Right cardiac atrium (tissue), 5 donors: ENCODE data around the gene ACTN1. TPM values are rescaled to one million over a fixed set of nuclear protein-coding genes. Genes with fewer than 3 reads are reported as not detected.

Source experiments
- ATAC-seq, 2 donors: fragments of 200-7000 bp; cut with Tn5 transposase; one replicate each; pipeline versions ENCODE4 v1.8.0 to v1.9.1; 2020; ENCODE audit warnings: moderate library complexity in 2 of 2, mild to moderate bottlenecking in 1 of 2
- DNase-seq, 3 donors: peaks; one replicate each; pipeline ENCODE4 v3.0.0-alpha.2; 2020
- H3K27ac ChIP-seq: one replicate; pipeline ENCODE4 v1.5.1; 2013; ENCODE audit warnings: mild to moderate bottlenecking, low read length, control low read depth, moderate library complexity
- H3K27me3 ChIP-seq: one replicate; pipeline ENCODE4 v1.6.1; 2013; ENCODE audit not compliant: control insufficient read depth, insufficient read depth
- H3K4me1 ChIP-seq: one replicate; pipeline ENCODE4 v1.6.1; 2013; ENCODE audit warnings: low read length; ENCODE audit not compliant: control insufficient read depth, insufficient read depth
- H3K4me3 ChIP-seq: one replicate; pipeline ENCODE4 v1.5.1; 2013; ENCODE audit warnings: low read length, control low read depth
- H3K9me3 ChIP-seq: one replicate; pipeline ENCODE4 v1.6.1; 2013; ENCODE audit warnings: low read length; ENCODE audit not compliant: control insufficient read depth
- WGBS: extraction: QIAGEN DNeasy Blood & Tissue Kit; methylation state at CpG from one replicate; pipeline ENCODE4 v1.1.7; 2013; 5-methylcytosine and 5-hydroxymethylcytosine counted together
- intact Hi-C, 4 donors: fragments of 100-400 bp; cut with DNase I; formaldehyde crosslinking; loops; one replicate each; pipeline versions ENCODE4 v1.11.0 to v1.14.0; 2022 to 2023
- polyA plus RNA-seq: library from polyadenylated mRNA; stranded (reverse); fragments of 200-250 nt; gene quantifications from one replicate; pipeline ENCODE4 v1.2.3, GENCODE V29; 2013
- total RNA-seq, 4 donors: library from RNA; stranded (reverse); fragmentation: NEBNext Ultra II Directional; extraction: Animal tissue kit (Norgen Biotek cat#: 25700); gene quantifications; one replicate each; pipeline ENCODE4 v1.2.1, GENCODE V29; 2021
- donor health status: healthy with polysubstance abuse.
- donor health status: DM: no; HTN: yes; CAD: no.
- donor health status: DM: no; HTN: no; CAD: no.
- donor health status: DM: no; HTN: yes; CAD: no; lungs with severe emphysema.
- donor health status: DM: yes; HTN: yes; CAD: no.

Gene ACTN1
- total and polyA plus RNA-seq, 5 donors = 80.5 to 305 (median 155) TPM

DNA sequence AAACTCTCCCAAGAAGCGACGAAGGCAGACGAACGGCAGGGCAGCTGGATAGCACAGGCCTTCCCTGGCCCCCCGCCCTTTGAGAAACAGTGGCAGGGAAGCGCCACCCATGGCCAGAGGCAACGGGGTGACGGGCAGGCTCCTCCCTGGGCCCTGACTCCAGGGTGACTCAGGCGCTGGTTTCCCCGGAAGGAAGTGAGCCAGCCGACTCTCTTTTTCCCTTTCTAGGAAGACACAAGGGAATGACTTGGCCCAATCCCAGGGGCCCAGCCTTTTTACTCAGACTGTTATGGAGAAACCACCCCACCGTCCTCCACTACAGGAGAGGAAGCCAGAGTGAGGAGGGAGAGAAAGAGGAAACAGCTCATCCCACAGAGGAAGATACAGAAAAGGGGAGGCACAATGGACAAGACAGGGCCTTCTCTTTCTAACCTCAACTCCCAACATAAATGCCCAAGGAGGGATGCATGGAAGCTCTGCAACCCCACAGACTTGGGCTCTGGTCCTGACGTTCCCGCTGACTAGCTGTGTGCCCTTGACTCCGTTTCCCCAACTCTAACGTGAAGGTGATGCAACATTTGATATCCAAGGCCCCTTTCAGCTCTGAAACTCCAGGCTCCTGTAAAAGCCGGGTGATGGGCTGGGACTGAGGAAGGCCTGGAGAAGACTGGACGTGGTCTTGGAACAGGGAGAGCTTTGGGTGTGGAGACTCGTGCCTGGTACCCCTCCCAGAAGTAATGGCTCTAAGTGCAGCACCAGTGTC lies 27.9 kb downstream of the ACTN1 start:
- Histone ChIP-seq H3K9me3 (no peaks in the 10 kb centered on the region), H3K4me3 (no peak overlapping the region), H3K27ac (peak overlapping the region; percentile 94), H3K4me1 (peaks cover 57% of the 10 kb centered on the region), H3K27me3 (no peaks in the 10 kb centered on the region)
- peak; percentile 91 to 95 (median 94) for DNase-seq
- intact Hi-C loops = no loop called here
- ATAC-seq = peak; percentile 38 to 72
- WGBS = 38% methylated on average over 19 of the region's 19 CpGs

DNA sequence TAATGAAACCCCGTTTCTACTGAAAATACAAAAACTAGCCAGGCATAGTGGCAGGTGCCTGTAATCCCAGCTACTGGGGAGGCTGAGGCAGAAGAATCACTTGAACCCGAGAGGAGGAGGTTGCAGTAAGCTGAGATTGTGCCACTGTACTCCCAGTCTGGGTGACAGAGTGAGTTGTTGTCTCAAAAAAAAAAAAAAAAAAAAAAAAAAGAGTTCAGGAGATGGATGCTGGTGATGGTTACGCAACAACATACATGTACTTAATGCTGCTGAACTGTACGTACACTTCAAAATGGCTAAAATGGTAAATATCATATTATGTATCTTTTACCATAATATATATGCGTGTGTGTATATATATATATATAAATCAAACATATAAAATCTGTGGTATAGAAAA lies 29.0 kb downstream of the ACTN1 start:
- H3K27me3 ChIP-seq = no peaks in the 10 kb centered on the region
- DNase-seq (no peak), ATAC-seq (no peak)
- H3K4me1 ChIP-seq = peaks cover 57% of the 10 kb centered on the region
- intact Hi-C loops = no loop called here
- H3K4me3 ChIP-seq = no peak overlapping the region
- no peak overlapping the region for H3K27ac ChIP-seq
- 82% methylated on average over 5 of the region's 5 CpGs for WGBS
- no peaks in the 10 kb centered on the region for H3K9me3 ChIP-seq

- H3K9me3 ChIP-seq = no peaks in the 10 kb centered on the region
- intact Hi-C loops = no loop called here
- peak overlapping the region; percentile 91 for H3K27ac ChIP-seq
- ATAC-seq (no peak), DNase-seq (no peak)
- H3K4me1 ChIP-seq = peaks cover 55% of the 10 kb centered on the region
- no peaks in the 10 kb centered on the region for H3K27me3 ChIP-seq
- 37% methylated on average over 2 of the region's 2 CpGs for WGBS
- H3K4me3 ChIP-seq = no peak overlapping the region
Observed at GRCh38 chr14:68949601-68949965, 29.5 kb downstream of the ACTN1 start.

DNA sequence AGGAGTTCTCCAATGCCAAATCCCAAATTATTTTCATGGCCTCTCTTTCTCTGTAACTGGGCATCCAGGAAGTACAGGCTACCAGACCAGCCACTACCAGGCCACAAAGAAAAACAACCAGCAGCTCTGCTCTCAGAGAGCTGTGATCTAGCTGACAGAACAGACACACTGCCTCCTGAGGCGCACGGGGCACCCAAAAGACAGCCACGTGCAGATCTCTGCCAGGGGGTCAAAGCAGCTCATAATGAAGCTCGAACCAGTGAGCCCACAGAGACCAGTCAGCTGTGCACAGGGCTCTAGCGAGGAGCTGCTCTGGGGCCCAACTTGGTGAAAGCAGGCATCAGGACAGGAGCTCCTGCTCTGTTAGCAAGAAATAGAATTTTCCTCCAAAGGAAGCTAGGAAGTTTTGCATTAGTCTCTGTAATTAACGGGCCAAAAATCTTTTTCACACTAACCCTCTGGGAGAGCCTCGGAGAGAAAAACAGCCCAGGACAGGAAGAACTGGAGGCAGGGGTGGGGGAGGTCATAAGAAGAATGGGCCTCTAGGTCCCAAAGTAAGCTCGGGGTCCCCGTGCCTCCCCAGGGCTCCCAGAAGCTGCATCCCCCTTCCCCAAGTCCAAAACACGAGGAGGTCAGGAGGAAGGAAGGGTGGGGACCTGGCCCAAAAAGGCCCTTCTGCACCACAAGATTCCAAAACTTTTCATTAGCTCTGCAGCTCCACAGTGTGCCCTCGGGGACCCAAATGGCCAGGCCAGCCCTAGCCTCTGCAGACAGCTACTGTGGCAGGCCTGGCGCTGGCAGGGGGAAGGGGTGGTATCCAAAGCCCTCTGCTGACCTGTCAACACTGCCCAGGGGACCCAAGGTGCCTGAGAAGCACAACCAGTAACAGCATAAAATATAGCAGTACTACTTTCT lies 30.2 kb downstream of the ACTN1 start:
- Histone ChIP-seq H3K9me3 (no peaks in the 10 kb centered on the region), H3K27ac (peak overlapping the region; percentile 91), H3K27me3 (no peaks in the 10 kb centered on the region), H3K4me3 (no peak overlapping the region), H3K4me1 (peaks cover 57% of the 10 kb centered on the region)
- ATAC-seq (peak; percentile 0 to 9), DNase-seq (peak in 1 of 3 donors; percentile 68)
- WGBS = 25% methylated on average over 12 of the region's 12 CpGs
- intact Hi-C loops = no loop called here

DNA sequence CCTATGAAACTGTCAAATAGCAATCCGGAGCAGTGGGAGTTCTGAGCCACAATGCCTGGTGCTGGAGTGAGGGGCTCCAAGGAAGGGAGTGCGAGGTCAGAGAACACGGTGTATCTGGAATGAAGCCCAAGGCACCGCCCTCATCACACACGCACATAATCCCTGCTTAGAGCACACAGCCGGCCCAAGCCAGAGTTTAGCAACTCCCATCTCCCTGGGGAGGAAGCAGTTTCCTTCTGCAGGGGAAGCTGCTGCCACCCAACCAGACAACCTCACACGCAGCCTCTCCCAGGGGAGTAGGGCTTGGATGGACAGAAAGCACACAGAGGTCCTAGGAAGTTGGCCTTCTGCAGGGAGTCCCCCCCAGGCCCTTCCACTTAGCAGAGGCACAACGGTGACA lies 31.3 kb downstream of the ACTN1 start:
- peak; percentile 64 to 76 for ATAC-seq
- Histone ChIP-seq H3K27ac (peak overlapping the region; percentile 79), H3K4me1 (peaks cover 58% of the 10 kb centered on the region), H3K4me3 (no peak overlapping the region), H3K9me3 (no peaks in the 10 kb centered on the region), H3K27me3 (no peaks in the 10 kb centered on the region)
- 4% methylated on average over 8 of the region's 8 CpGs for WGBS
- DNase-seq = peak; percentile 88 to 92 (median 89)
- intact Hi-C loops = no loop called here

GRCh38 chr14:68946489-68946822 lies 32.6 kb downstream of the ACTN1 start:
- H3K27me3 ChIP-seq = no peaks in the 10 kb centered on the region
- no peaks in the 10 kb centered on the region for H3K9me3 ChIP-seq
- no peak overlapping the region for H3K4me3 ChIP-seq
- H3K4me1 ChIP-seq = peaks cover 54% of the 10 kb centered on the region
- ATAC-seq = no peak
- intact Hi-C loops = no loop called here
- 98% methylated on average over 4 of the region's 4 CpGs for WGBS
- peak in 1 of 3 donors; percentile 47 for DNase-seq
- H3K27ac ChIP-seq = peak overlapping the region; percentile 16

DNA sequence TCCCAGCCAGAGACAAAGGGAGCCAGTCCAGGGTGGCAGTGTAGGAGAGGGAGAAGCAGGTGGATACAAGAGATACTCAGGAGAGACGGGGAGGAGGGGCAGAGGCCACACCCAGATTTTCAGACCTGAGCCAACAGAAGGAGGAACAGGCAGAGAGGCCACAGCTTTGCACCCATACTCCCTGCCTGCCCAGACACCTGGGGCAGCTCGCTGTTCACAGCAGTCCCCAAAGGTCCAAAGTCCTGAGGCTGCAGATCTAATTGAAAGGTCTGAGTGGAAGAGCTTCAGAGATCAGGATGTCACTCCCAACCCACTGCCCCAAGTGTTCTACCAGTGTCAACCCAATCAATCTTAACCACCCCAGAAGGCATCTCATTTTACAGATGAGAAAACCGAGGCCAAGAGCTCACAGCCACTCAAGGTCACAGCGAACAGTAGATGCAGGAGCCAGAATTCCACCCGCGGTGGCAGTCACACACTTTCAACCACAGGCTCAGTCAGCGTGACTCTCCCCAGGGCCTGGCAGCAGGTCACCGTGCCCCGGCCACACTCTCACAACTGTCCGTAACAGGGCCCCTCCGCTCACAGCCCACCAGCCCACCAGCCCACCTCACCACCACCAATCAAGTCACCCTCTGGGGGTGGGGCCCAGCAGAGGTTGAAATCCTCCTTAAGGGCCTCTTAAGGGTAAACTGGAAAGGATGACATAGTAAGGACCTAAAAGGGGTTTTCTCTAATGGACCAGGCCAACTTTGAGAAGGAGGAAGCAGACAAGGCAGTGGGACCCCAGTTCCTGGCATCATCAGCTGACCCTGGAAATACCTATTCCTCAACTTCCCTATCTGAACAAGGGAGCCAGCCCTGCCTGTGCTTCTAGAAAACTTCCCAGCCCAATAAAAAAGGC lies 33.3 kb downstream of the ACTN1 start:
- Histone ChIP-seq H3K27me3 (no peaks in the 10 kb centered on the region), H3K9me3 (no peaks in the 10 kb centered on the region), H3K27ac (no peak overlapping the region), H3K4me1 (peaks cover 49% of the 10 kb centered on the region), H3K4me3 (no peak overlapping the region)
- ATAC-seq (no peak), DNase-seq (peak in 1 of 3 donors; percentile 61)
- intact Hi-C loops = no loop called here
- WGBS = 81% methylated on average over 11 of the region's 11 CpGs

GRCh38 chr14:68945190-68945584 lies 33.9 kb downstream of the ACTN1 start:
- DNase-seq (no peak), ATAC-seq (no peak)
- H3K9me3 ChIP-seq = no peaks in the 10 kb centered on the region
- no peaks in the 10 kb centered on the region for H3K27me3 ChIP-seq
- H3K4me3 ChIP-seq = no peak overlapping the region
- WGBS = 58% methylated on average over 4 of the region's 4 CpGs
- peaks cover 53% of the 10 kb centered on the region for H3K4me1 ChIP-seq
- H3K27ac ChIP-seq = no peak overlapping the region
- intact Hi-C loops = no loop called here

GRCh38 chr14:68944162-68944561 lies 34.9 kb downstream of the ACTN1 start:
- DNase-seq (peak in 2 of 3 donors; percentile 50 to 59), ATAC-seq (no peak)
- intact Hi-C loops = loop anchor here in 2 of 4 donors (5.0 kb wide), 1 partner anchor 33 kb away; the partner anchor contains the start of gene ACTN1 (in 2 of the 2)
- no peaks in the 10 kb centered on the region for H3K27me3 ChIP-seq
- H3K27ac ChIP-seq = peak overlapping the region; percentile 44
- peaks cover 55% of the 10 kb centered on the region for H3K4me1 ChIP-seq
- 67% methylated on average over 6 of the region's 6 CpGs for WGBS
- no peaks in the 10 kb centered on the region for H3K9me3 ChIP-seq
- H3K4me3 ChIP-seq = no peak overlapping the region

GRCh38 chr14:68943107-68943506 lies 36.0 kb downstream of the ACTN1 start:
- DNase-seq (peak in 1 of 3 donors; percentile 55), ATAC-seq (no peak)
- H3K9me3 ChIP-seq = no peaks in the 10 kb centered on the region
- peaks cover 61% of the 10 kb centered on the region for H3K4me1 ChIP-seq
- intact Hi-C loops = loop anchor here in 2 of 4 donors (5.0 kb wide), 1 partner anchor 34 kb away; the partner anchor contains the start of gene ACTN1 (in 2 of the 2)
- no peak overlapping the region for H3K4me3 ChIP-seq
- H3K27me3 ChIP-seq = no peaks in the 10 kb centered on the region
- 81% methylated on average over 10 of the region's 10 CpGs for WGBS
- H3K27ac ChIP-seq = no peak overlapping the region
